ENCODE data around the gene DCAF8L2. TPM values are rescaled to one million over a fixed set of nuclear protein-coding genes. Genes with fewer than 3 reads are reported as not detected.
"Not testable (repeated sequence)": the region's sequence is repeated elsewhere in the genome, so short reads cannot be mapped to it uniquely, and the experiment has no call there.

Gene DCAF8L2
- total and polyA plus RNA-seq, 2 experiments from 2014 or later = not detected

- TF ChIP-seq EZH2 (IDR thresholded peaks at IDR 0.05; ENCODE audit: insufficient read depth, poor library complexity, severe bottlenecking) (no peak), EZH2phosphoT487 (IDR thresholded peaks at IDR 0.05; ENCODE audit: insufficient read depth, low read depth) (no peak)
- Histone ChIP-seq H4K20me1 (ENCODE audit: insufficient read depth) (no peaks in the 10 kb centered on the region), H2AFZ (no peak overlapping the region), H3K27me3 (replicated peaks; ENCODE audit: insufficient read depth) (no peaks in the 10 kb centered on the region), H3K4me3 (no peak overlapping the region), H3F3A (ENCODE audit: insufficient read depth) (no peaks in the 10 kb centered on the region), H3K9me2 (ENCODE audit: insufficient read depth) (no peaks in the 10 kb centered on the region), H3K27ac (no peak overlapping the region), H3K4me2 (ENCODE audit: unreplicated experiment) (no peak overlapping the region), H3K9me3 (ENCODE audit: low read depth) (no peaks in the 10 kb centered on the region), H3K9ac (no peak overlapping the region), H3K36me3 (ENCODE audit: low read depth) (no peaks in the 10 kb centered on the region), H3K4me1 (ENCODE audit: insufficient read depth) (no peaks in the 10 kb centered on the region), H3K79me2 (ENCODE audit: insufficient read depth) (no peaks in the 10 kb centered on the region)
- WGBS, 2 experiments (ENCODE audit: low coverage in 1 of 2, low lambda C conversion rate in 2 of 2, missing lambda C conversion rate in 2 of 2) = 30 to 36% methylated on average over 2 of the region's 2 CpGs
- in situ Hi-C loops (cut with MboI) = no loop called here
- DNase-seq = no peak
Observed at GRCh38 chrX:27715610-27716009, 125.5 kb downstream of the DCAF8L2 start.

- Histone ChIP-seq H3K4me1 (ENCODE audit: insufficient read depth) (no peaks in the 10 kb centered on the region), H3F3A (ENCODE audit: insufficient read depth) (no peaks in the 10 kb centered on the region), H3K79me2 (ENCODE audit: insufficient read depth) (no peaks in the 10 kb centered on the region), H3K27ac (no peak overlapping the region), H3K4me2 (ENCODE audit: unreplicated experiment) (no peak overlapping the region), H2AFZ (no peak overlapping the region), H3K4me3 (no peak overlapping the region), H3K27me3 (replicated peaks; ENCODE audit: insufficient read depth) (no peaks in the 10 kb centered on the region), H3K9me3 (ENCODE audit: low read depth) (no peaks in the 10 kb centered on the region), H3K9me2 (ENCODE audit: insufficient read depth) (no peaks in the 10 kb centered on the region), H3K9ac (no peak overlapping the region), H4K20me1 (ENCODE audit: insufficient read depth) (no peaks in the 10 kb centered on the region), H3K36me3 (ENCODE audit: low read depth) (no peaks in the 10 kb centered on the region)
- DNase-seq = no peak
- TF ChIP-seq EZH2phosphoT487 (IDR thresholded peaks at IDR 0.05; ENCODE audit: insufficient read depth, low read depth) (no peak), EZH2 (IDR thresholded peaks at IDR 0.05; ENCODE audit: insufficient read depth, poor library complexity, severe bottlenecking) (no peak)
- whole genome bisulfite sequencing, 2 experiments (ENCODE audit: low coverage in 1 of 2, low lambda C conversion rate in 2 of 2, missing lambda C conversion rate in 2 of 2) = 12 to 15% methylated on average over 3 of the region's 3 CpGs
- in situ Hi-C loops (cut with MboI) = no loop called here
Observed at GRCh38 chrX:27728291-27728690, 138.1 kb downstream of the DCAF8L2 start.

DNA sequence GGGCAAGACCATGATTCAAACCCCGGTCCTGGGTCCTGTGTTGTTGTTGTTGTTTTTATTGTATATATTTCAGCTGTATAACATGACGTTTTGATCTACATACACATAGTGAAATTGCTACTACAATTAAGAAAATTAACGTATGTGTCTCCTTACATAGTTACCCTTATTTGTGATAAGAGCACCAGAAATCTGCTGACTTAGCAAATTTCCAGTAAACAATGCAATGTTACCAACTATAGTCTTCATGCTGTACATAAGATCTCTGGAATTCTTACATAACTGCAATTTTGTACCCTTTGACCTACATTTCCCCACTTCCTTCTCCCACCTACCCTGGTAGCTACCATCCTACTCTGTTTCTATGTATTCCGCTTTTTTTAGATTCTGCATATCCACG lies 141.8 kb downstream of the DCAF8L2 start:
- no peaks in the 10 kb centered on the region for H3K9me3 ChIP-seq (ENCODE audit: low read depth)
- no peak for DNase-seq
- no peak overlapping the region for H3K4me2 ChIP-seq (ENCODE audit: unreplicated experiment)
- no peaks in the 10 kb centered on the region for H3K36me3 ChIP-seq (ENCODE audit: low read depth)
- in situ Hi-C loops (cut with MboI) = no loop called here
- H4K20me1 ChIP-seq (ENCODE audit: insufficient read depth) = no peaks in the 10 kb centered on the region
- H3F3A ChIP-seq (ENCODE audit: insufficient read depth) = no peaks in the 10 kb centered on the region
- H3K9me2 ChIP-seq (ENCODE audit: insufficient read depth) = no peaks in the 10 kb centered on the region
- no peak overlapping the region for H2AFZ ChIP-seq
- no peak overlapping the region for H3K4me3 ChIP-seq
- H3K27ac ChIP-seq = no peak overlapping the region
- 56 to 57% methylated on average over 5 of the region's 5 CpGs for whole genome bisulfite sequencing, 2 experiments (ENCODE audit: low coverage in 1 of 2, low lambda C conversion rate in 2 of 2, missing lambda C conversion rate in 2 of 2)
- no peaks in the 10 kb centered on the region for H3K27me3 ChIP-seq (replicated peaks; ENCODE audit: insufficient read depth)
- no peak overlapping the region for H3K9ac ChIP-seq
- TF ChIP-seq EZH2 (IDR thresholded peaks at IDR 0.05; ENCODE audit: insufficient read depth, poor library complexity, severe bottlenecking) = no peak
- TF ChIP-seq EZH2phosphoT487 (IDR thresholded peaks at IDR 0.05; ENCODE audit: insufficient read depth, low read depth) = no peak
- H3K79me2 ChIP-seq (ENCODE audit: insufficient read depth) = no peaks in the 10 kb centered on the region
- H3K4me1 ChIP-seq (ENCODE audit: insufficient read depth) = no peaks in the 10 kb centered on the region

- Histone ChIP-seq H3K27ac (no peak overlapping the region), H3K9me2 (ENCODE audit: insufficient read depth) (no peaks in the 10 kb centered on the region), H3K9ac (no peak overlapping the region), H3K79me2 (ENCODE audit: insufficient read depth) (no peaks in the 10 kb centered on the region), H3F3A (ENCODE audit: insufficient read depth) (no peaks in the 10 kb centered on the region), H4K20me1 (ENCODE audit: insufficient read depth) (no peaks in the 10 kb centered on the region), H3K4me1 (ENCODE audit: insufficient read depth) (no peaks in the 10 kb centered on the region), H2AFZ (no peak overlapping the region), H3K4me2 (ENCODE audit: unreplicated experiment) (no peak overlapping the region), H3K36me3 (ENCODE audit: low read depth) (no peaks in the 10 kb centered on the region), H3K4me3 (no peak overlapping the region), H3K9me3 (ENCODE audit: low read depth) (no peaks in the 10 kb centered on the region), H3K27me3 (replicated peaks; ENCODE audit: insufficient read depth) (no peaks in the 10 kb centered on the region)
- WGBS, 2 experiments (ENCODE audit: low coverage in 1 of 2, low lambda C conversion rate in 2 of 2, missing lambda C conversion rate in 2 of 2) = 19 to 24% methylated on average over 3 of the region's 3 CpGs
- no peak for TF ChIP-seq EZH2 (IDR thresholded peaks at IDR 0.05; ENCODE audit: insufficient read depth, poor library complexity, severe bottlenecking)
- TF ChIP-seq EZH2phosphoT487 (IDR thresholded peaks at IDR 0.05; ENCODE audit: insufficient read depth, low read depth) = no peak
- in situ Hi-C loops (cut with MboI) = no loop called here
- DNase-seq = no peak
Observed at GRCh38 chrX:27735914-27736313, 145.8 kb downstream of the DCAF8L2 start.

DNA sequence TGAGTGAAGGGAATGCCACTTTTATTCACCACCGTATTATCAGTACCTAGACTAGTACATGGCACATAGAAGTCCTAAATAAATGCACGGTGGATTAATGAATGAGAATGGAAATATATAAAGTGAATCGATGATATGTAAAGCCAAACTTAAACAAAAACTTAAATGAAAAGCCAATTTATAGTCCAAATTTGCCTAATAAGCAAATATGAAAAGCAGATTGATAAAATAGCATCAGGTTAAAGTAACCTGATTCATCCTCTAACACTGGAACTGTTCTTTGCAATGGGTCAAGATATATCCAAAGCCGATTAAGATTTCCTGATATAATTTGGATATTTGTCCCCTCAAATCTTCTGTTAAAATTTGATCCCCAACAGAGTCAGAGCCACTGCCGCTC lies 150.8 kb downstream of the DCAF8L2 start:
- Histone ChIP-seq H3K27ac (no peak overlapping the region), H3K9ac (no peak overlapping the region), H3K36me3 (ENCODE audit: low read depth) (no peaks in the 10 kb centered on the region), H3K79me2 (ENCODE audit: insufficient read depth) (no peaks in the 10 kb centered on the region), H3K9me2 (ENCODE audit: insufficient read depth) (no peaks in the 10 kb centered on the region), H3K4me1 (ENCODE audit: insufficient read depth) (no peaks in the 10 kb centered on the region), H3K4me2 (ENCODE audit: unreplicated experiment) (no peak overlapping the region), H2AFZ (no peak overlapping the region), H4K20me1 (ENCODE audit: insufficient read depth) (no peaks in the 10 kb centered on the region), H3K4me3 (no peak overlapping the region), H3K27me3 (replicated peaks; ENCODE audit: insufficient read depth) (no peaks in the 10 kb centered on the region), H3F3A (ENCODE audit: insufficient read depth) (no peaks in the 10 kb centered on the region), H3K9me3 (ENCODE audit: low read depth) (no peaks in the 10 kb centered on the region)
- TF ChIP-seq EZH2 (IDR thresholded peaks at IDR 0.05; ENCODE audit: insufficient read depth, poor library complexity, severe bottlenecking) (no peak), EZH2phosphoT487 (IDR thresholded peaks at IDR 0.05; ENCODE audit: insufficient read depth, low read depth) (no peak)
- DNase-seq = no peak
- in situ Hi-C loops (cut with MboI) = no loop called here
- 54 to 55% methylated on average over 4 to 5 of the region's 5 CpGs for WGBS, 2 experiments (ENCODE audit: low coverage in 1 of 2, low lambda C conversion rate in 2 of 2, missing lambda C conversion rate in 2 of 2)

GRCh38 chrX:27743521-27743920 lies 153.4 kb downstream of the DCAF8L2 start:
- H3K27ac ChIP-seq; H2AFZ ChIP-seq; H3K9me3 ChIP-seq (ENCODE audit: low read depth); H3K36me3 ChIP-seq (ENCODE audit: low read depth); H3K4me3 ChIP-seq; H3K4me2 ChIP-seq (ENCODE audit: unreplicated experiment); H3K9ac ChIP-seq; DNase-seq; H3K9me2 ChIP-seq (ENCODE audit: insufficient read depth); H4K20me1 ChIP-seq (ENCODE audit: insufficient read depth); H3F3A ChIP-seq (ENCODE audit: insufficient read depth); H3K27me3 ChIP-seq (replicated peaks; ENCODE audit: insufficient read depth); in situ Hi-C loops (cut with MboI); H3K4me1 ChIP-seq (ENCODE audit: insufficient read depth); H3K79me2 ChIP-seq (ENCODE audit: insufficient read depth): not testable (repeated sequence)
- WGBS, 2 experiments (ENCODE audit: low coverage in 1 of 2, low lambda C conversion rate in 2 of 2, missing lambda C conversion rate in 2 of 2) = 64 to 68% methylated on average over 9 of the region's 9 CpGs
